LNCAP (cell line): ENCODE data around the gene MACROD2.

Experiments
- CTCF ChIP-seq: fragments of 450-650 bp; IDR thresholded peaks from 2 replicates; pipeline ENCODE4 v1.5.1; 2017; ENCODE audit warnings: mild to moderate bottlenecking

Gene MACROD2

GRCh38 chr20:15575255-15575654 lies 1579.9 kb downstream of the MACROD2 start:
- TF ChIP-seq CTCF, result no peak

GRCh38 chr20:15576411-15576810 lies 1581.1 kb downstream of the MACROD2 start:
- TF ChIP-seq CTCF, result no peak

GRCh38 chr20:15578113-15578512 lies 1582.8 kb downstream of the MACROD2 start:
- TF ChIP-seq CTCF, result no peak

- no peak for TF ChIP-seq CTCF
These were observed 1584.4 kb downstream of the MACROD2 start for GRCh38 chr20:15579688-15580087.

- no peak for TF ChIP-seq CTCF
These were observed 1586.9 kb downstream of the MACROD2 start for GRCh38 chr20:15582146-15582760.

GRCh38 chr20:15584507-15584906 lies 1589.2 kb downstream of the MACROD2 start:
- TF ChIP-seq CTCF, result no peak

GRCh38 chr20:15593081-15593480 lies 1597.8 kb downstream of the MACROD2 start:
- TF ChIP-seq CTCF, result no peak

GRCh38 chr20:15594158-15594695 lies 1598.9 kb downstream of the MACROD2 start:
- no peak for TF ChIP-seq CTCF
